Ishikawa (cell line): ENCODE results near the gene HIBADH.

Source experiments
- CEBPB ChIP-seq: IDR thresholded peaks from 2 replicates; pipeline ENCODE4 v1.6.1; 2012
- EP300 ChIP-seq: IDR thresholded peaks from 2 replicates; pipeline ENCODE4 v1.6.1; 2012; ENCODE audit warnings: borderline replicate concordance
- RAD21 ChIP-seq: IDR thresholded peaks from 2 replicates; pipeline ENCODE4 v1.6.1; 2012; ENCODE audit warnings: low read depth
- YY1 ChIP-seq: IDR thresholded peaks from 2 replicates; pipeline ENCODE4 v1.6.1; 2012; ENCODE audit warnings: low read depth
- TF ChIP-seq, protein P1 (sequence below): IDR thresholded peaks from 2 replicates; pipeline ENCODE4 v1.6.1; 2012; ENCODE audit warnings: low read depth, mild to moderate bottlenecking
- TF ChIP-seq, protein P2 (sequence below): IDR thresholded peaks from 2 replicates; pipeline ENCODE4 v1.6.1; 2012

DNA sequence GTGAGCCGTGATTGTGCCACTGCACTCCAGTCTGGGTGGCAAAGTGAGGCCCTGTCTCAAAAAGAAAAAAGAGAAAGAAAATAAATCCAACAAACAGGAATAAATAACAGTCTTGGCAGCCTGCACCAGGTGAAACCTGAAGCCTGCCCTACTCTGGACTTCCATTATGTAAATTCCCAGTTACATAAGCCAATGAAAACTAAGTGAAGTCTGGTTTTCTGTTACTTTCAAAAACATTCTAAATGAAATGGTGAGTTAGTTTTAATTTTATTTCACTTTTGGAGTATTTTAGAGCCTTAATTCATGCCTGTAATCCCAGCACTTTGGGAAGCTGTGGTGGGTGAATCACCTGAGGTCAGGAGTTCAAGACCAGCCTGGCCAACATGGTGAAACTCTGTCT, 22.5 kb upstream of the HIBADH start:
- TF ChIP-seq YY1: no peak
- TF ChIP-seq EP300: no peak
- TF ChIP-seq, protein P1, sequence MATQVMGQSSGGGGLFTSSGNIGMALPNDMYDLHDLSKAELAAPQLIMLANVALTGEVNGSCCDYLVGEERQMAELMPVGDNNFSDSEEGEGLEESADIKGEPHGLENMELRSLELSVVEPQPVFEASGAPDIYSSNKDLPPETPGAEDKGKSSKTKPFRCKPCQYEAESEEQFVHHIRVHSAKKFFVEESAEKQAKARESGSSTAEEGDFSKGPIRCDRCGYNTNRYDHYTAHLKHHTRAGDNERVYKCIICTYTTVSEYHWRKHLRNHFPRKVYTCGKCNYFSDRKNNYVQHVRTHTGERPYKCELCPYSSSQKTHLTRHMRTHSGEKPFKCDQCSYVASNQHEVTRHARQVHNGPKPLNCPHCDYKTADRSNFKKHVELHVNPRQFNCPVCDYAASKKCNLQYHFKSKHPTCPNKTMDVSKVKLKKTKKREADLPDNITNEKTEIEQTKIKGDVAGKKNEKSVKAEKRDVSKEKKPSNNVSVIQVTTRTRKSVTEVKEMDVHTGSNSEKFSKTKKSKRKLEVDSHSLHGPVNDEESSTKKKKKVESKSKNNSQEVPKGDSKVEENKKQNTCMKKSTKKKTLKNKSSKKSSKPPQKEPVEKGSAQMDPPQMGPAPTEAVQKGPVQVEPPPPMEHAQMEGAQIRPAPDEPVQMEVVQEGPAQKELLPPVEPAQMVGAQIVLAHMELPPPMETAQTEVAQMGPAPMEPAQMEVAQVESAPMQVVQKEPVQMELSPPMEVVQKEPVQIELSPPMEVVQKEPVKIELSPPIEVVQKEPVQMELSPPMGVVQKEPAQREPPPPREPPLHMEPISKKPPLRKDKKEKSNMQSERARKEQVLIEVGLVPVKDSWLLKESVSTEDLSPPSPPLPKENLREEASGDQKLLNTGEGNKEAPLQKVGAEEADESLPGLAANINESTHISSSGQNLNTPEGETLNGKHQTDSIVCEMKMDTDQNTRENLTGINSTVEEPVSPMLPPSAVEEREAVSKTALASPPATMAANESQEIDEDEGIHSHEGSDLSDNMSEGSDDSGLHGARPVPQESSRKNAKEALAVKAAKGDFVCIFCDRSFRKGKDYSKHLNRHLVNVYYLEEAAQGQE: no peak
- no peak for TF ChIP-seq RAD21
- TF ChIP-seq, protein P2, sequence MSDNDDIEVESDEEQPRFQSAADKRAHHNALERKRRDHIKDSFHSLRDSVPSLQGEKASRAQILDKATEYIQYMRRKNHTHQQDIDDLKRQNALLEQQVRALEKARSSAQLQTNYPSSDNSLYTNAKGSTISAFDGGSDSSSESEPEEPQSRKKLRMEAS: no peak
- TF ChIP-seq CEBPB: no peak
